Skeletal muscle tissue (tissue), 4 donors: ENCODE data around the gene MTR. TPM values are rescaled to one million over a fixed set of nuclear protein-coding genes. Genes with fewer than 3 reads are reported as not detected.

ENCODE experiments used
- H3K27ac ChIP-seq: one replicate; pipeline ENCODE4 v1.7.0; 2013; ENCODE audit warnings: mild to moderate bottlenecking, low read depth, low read length, inconsistent platforms
- H3K27me3 ChIP-seq, 3 donors: one replicate each; pipeline ENCODE4 v1.7.0; 2013; ENCODE audit warnings: low read length in 3 of 3; ENCODE audit not compliant: control insufficient read depth in 3 of 3, insufficient read depth in 3 of 3
- H3K36me3 ChIP-seq, 3 donors: one replicate each; pipeline ENCODE4 v1.7.0; 2013; ENCODE audit warnings: low read length in 3 of 3; ENCODE audit not compliant: control insufficient read depth in 3 of 3, insufficient read depth in 3 of 3
- H3K4me1 ChIP-seq, 3 donors: one replicate each; pipeline ENCODE4 v1.7.0; 2013; ENCODE audit warnings: low read length in 3 of 3, mild to moderate bottlenecking in 3 of 3; ENCODE audit not compliant: control insufficient read depth in 3 of 3, insufficient read depth in 3 of 3
- H3K4me3 ChIP-seq, 3 donors: one replicate each; pipeline ENCODE4 v1.7.0; 2013; ENCODE audit warnings: low read length in 3 of 3
- H3K9ac ChIP-seq, 3 donors: one replicate each; pipeline ENCODE4 v1.7.0; 2013; ENCODE audit warnings: low read length in 3 of 3, mild to moderate bottlenecking in 3 of 3, moderate library complexity in 2 of 3, low read depth in 1 of 3
- H3K9me3 ChIP-seq, 3 donors: one replicate each; pipeline ENCODE4 v1.7.0; 2013; ENCODE audit warnings: low read length in 3 of 3; ENCODE audit not compliant: control insufficient read depth in 3 of 3
- total RNA-seq: library from RNA; depleted of rRNA; stranded (reverse); fragments of >200 nt; gene quantifications from one replicate; pipeline ENCODE4 v1.2.3, GENCODE V29; 2014
- donor health status: Osteomylitis.

Gene MTR
- total RNA-seq, 1 donor from 2014 or later: 23.5 TPM

DNA sequence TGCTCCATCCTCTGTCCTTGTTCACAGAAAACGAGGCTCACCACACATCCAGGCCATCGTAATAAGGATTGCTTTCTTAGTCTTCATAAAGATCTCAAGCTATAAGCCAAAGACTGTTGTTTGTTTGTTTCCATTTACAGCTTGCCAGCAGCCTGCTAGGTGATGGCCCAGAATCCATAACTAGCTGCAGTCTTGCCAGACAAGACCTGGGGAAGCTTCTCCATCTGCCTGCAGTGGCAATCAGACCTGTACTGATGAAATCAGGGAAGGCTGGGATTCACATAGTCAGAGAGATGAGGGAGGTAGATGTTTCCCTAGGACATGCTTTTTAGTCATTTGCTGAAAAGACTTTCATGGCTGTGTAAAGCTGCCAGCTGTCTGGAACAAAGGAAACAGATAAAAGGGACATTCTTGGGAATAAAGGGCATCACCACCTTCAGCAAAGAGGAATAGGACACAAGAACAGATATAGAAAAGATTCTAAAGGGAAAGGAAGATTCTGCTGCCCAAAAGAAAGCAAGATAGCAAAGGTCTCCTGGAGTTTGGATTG lies 158.1 kb downstream of the MTR start:
- Histone ChIP-seq H3K9me3 (no peaks in the 10 kb centered on the region), H3K36me3 (no peaks in the 10 kb centered on the region), H3K9ac (no peak overlapping the region), H3K27ac (no peak overlapping the region), H3K4me1 (no peaks in the 10 kb centered on the region), H3K27me3 (no peaks in the 10 kb centered on the region), H3K4me3 (no peak overlapping the region)

Other genes with a start within 250 kb of the MTR start
- gene HEATR1, start 190.8 kb upstream of the MTR start, total RNA-seq: 34.4 TPM
- gene ACTN2, start 108.8 kb upstream of the MTR start, total RNA-seq: 660 TPM
- gene MT1HL1, start 209.1 kb downstream of the MTR start, total RNA-seq: not detected
- 5.7 TPM for gene RYR2, start 246.9 kb downstream of the MTR start, total RNA-seq